ENCODE data around the gene CDC42EP5.

DNA sequence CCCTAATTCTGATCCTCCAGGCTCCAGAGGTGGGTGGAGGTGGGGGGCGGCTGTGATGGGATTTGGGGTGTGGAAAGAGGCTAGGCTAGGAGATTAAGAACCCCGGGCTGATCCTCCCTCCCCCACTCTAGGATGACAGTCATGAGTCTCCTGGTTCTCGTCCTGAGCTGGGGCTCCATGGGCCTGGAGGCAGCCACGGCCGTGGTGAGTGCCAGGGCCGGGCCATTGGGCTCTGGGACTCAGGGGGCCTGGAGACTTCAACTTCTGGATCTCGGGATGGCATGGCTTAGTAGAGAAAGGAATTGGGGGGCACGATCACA is 44.0 kb downstream of the CDC42EP5 start:
- TF ChIP-seq REST (IDR thresholded peaks at IDR 0.05; ENCODE audit: insufficient read depth in 1 of 2, low read depth in 2 of 2, low read length in 2 of 2) (no peak), POLR2AphosphoS5 (IDR thresholded peaks at IDR 0.05; ENCODE audit: low read depth, low read length) (no peak), SIN3A (IDR thresholded peaks at IDR 0.05; ENCODE audit: borderline replicate concordance, insufficient read depth, low read length) (no peak), TAF1 (IDR thresholded peaks at IDR 0.05; ENCODE audit: borderline replicate concordance, insufficient read depth, low read length) (no peak)
